DND-41 (cell line): ENCODE results near the gene MTA3.

ENCODE experiments used
- ATAC-seq: fragments of 200-7000 bp; cut with Tn5 transposase; 3 replicates; pipeline ENCODE4 v1.9.1; 2021; ENCODE audit warnings: low read depth; ENCODE audit not compliant: insufficient read depth
- DNase-seq: peaks from one replicate; pipeline ENCODE4 v3.0.0-alpha.2; 2020
- H2AFZ ChIP-seq: 2 replicates; pipeline ENCODE4 v1.6.0; 2012; ENCODE audit warnings: low read depth, low read length
- H3K27ac ChIP-seq: 2 replicates; pipeline ENCODE4 v1.5.1; 2012; ENCODE audit warnings: low read length, inconsistent platforms
- H3K27me3 ChIP-seq: fragments of 200-600 bp; sonication (generic); 2 replicates; pipeline ENCODE4 v1.6.0; 2012; ENCODE audit warnings: low read length, mild to moderate bottlenecking, inconsistent platforms; ENCODE audit not compliant: insufficient read depth, poor library complexity
- H3K36me3 ChIP-seq: 2 replicates; pipeline ENCODE4 v1.5.1; 2012; ENCODE audit warnings: low read length, inconsistent platforms; ENCODE audit not compliant: insufficient read depth
- H3K4me1 ChIP-seq: 2 replicates; pipeline ENCODE4 v1.5.1; 2012; ENCODE audit warnings: mild to moderate bottlenecking, low read length; ENCODE audit not compliant: insufficient read depth
- H3K4me2 ChIP-seq: 2 replicates; pipeline ENCODE4 v1.6.0; 2012; ENCODE audit warnings: mild to moderate bottlenecking, moderate library complexity, low read length, inconsistent platforms; ENCODE audit not compliant: insufficient read depth
- H3K4me3 ChIP-seq, 2 experiments: fragments of 200-600 bp in 1 of 2; shearing (Covaris generic) in 1 of 2; 2 replicates each; pipeline ENCODE4 v1.5.1; 2012 to 2016; ENCODE audit warnings: inconsistent platforms in 2 of 2, low read length in 2 of 2, mild to moderate bottlenecking in 2 of 2, low read depth in 1 of 2, moderate library complexity in 1 of 2
- H3K79me2 ChIP-seq: 2 replicates; pipeline ENCODE4 v1.6.0; 2012; ENCODE audit warnings: low read length, inconsistent platforms; ENCODE audit not compliant: insufficient read depth
- H3K9ac ChIP-seq: 2 replicates; pipeline ENCODE4 v1.6.0; 2012; ENCODE audit warnings: low read depth, mild to moderate bottlenecking, inconsistent platforms, low read length, moderate library complexity
- H3K9me3 ChIP-seq: 2 replicates; pipeline ENCODE4 v1.5.1; 2012; ENCODE audit warnings: low read length, moderate library complexity, mild to moderate bottlenecking, inconsistent platforms; ENCODE audit not compliant: insufficient read depth, severe bottlenecking
- H4K20me1 ChIP-seq: 2 replicates; pipeline ENCODE4 v1.6.0; 2012; ENCODE audit warnings: low read length; ENCODE audit not compliant: insufficient read depth
- EZH2 ChIP-seq: IDR thresholded peaks from 3 replicates; pipeline ENCODE4 v1.6.1; 2012; ENCODE audit warnings: borderline replicate concordance, low read depth, mild to moderate bottlenecking, moderate library complexity, low read length, inconsistent platforms; ENCODE audit not compliant: severe bottlenecking
- TF ChIP-seq, protein P1 (sequence below): IDR thresholded peaks from 2 replicates; pipeline ENCODE4 v1.5.1; 2012; ENCODE audit warnings: borderline replicate concordance, low read length, moderate library complexity, mild to moderate bottlenecking; ENCODE audit not compliant: poor library complexity, severe bottlenecking; ENCODE audit errors: extremely low read depth

MTA3 gene

DNA sequence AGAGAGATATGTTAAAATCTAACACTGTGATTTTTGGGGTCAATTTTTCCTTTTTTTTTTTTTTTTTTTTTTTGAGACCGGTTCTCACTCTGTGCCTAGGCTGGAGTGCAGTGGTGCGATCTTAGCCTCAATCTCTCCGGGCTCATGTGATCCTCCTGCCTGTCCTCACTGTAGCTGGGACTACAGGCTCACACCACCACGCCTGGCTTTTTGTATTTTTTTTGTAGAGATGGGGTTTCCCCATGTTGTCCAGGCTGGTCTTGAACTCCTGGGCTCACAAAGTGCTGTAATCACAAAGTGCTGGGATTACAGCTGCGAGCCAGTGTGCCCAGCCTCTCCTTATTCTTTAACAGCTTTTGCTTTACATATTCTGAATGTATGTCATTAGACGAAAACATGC, 226.8 kb downstream of the MTA3 start:
- Histone ChIP-seq H4K20me1 (no peaks in the 10 kb centered on the region), H3K4me1 (peaks cover 9% of the 10 kb centered on the region), H3K27me3 (no peaks in the 10 kb centered on the region), H3K4me3 (no peak overlapping the region), H2AFZ (no peak overlapping the region), H3K79me2 (no peaks in the 10 kb centered on the region), H3K36me3 (no peaks in the 10 kb centered on the region), H3K27ac (no peak overlapping the region), H3K9me3 (no peaks in the 10 kb centered on the region), H3K9ac (no peak overlapping the region), H3K4me2 (no peak overlapping the region)
- TF ChIP-seq, protein P1, sequence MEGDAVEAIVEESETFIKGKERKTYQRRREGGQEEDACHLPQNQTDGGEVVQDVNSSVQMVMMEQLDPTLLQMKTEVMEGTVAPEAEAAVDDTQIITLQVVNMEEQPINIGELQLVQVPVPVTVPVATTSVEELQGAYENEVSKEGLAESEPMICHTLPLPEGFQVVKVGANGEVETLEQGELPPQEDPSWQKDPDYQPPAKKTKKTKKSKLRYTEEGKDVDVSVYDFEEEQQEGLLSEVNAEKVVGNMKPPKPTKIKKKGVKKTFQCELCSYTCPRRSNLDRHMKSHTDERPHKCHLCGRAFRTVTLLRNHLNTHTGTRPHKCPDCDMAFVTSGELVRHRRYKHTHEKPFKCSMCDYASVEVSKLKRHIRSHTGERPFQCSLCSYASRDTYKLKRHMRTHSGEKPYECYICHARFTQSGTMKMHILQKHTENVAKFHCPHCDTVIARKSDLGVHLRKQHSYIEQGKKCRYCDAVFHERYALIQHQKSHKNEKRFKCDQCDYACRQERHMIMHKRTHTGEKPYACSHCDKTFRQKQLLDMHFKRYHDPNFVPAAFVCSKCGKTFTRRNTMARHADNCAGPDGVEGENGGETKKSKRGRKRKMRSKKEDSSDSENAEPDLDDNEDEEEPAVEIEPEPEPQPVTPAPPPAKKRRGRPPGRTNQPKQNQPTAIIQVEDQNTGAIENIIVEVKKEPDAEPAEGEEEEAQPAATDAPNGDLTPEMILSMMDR: no peak
- TF ChIP-seq EZH2: no peak
- DNase-seq (no peak), ATAC-seq (no peak)

- no peaks in the 10 kb centered on the region for H4K20me1 ChIP-seq
- no peak overlapping the region for H2AFZ ChIP-seq
- H3K9ac ChIP-seq: no peak overlapping the region
- DNase-seq (no peak), ATAC-seq (no peak; the same call in 2 of the 3 replicates)
- no peaks in the 10 kb centered on the region for H3K27me3 ChIP-seq
- no peak for TF ChIP-seq EZH2
- TF ChIP-seq, protein P1: no peak
- H3K4me3 ChIP-seq: no peak overlapping the region
- H3K79me2 ChIP-seq: no peaks in the 10 kb centered on the region
- no peaks in the 10 kb centered on the region for H3K36me3 ChIP-seq
- H3K4me1 ChIP-seq: peaks cover 9% of the 10 kb centered on the region
- H3K9me3 ChIP-seq: no peaks in the 10 kb centered on the region
- no peak overlapping the region for H3K4me2 ChIP-seq
- no peak overlapping the region for H3K27ac ChIP-seq
These were observed 227.4 kb downstream of the MTA3 start for GRCh38 chr2:42795841-42796301.

DNA sequence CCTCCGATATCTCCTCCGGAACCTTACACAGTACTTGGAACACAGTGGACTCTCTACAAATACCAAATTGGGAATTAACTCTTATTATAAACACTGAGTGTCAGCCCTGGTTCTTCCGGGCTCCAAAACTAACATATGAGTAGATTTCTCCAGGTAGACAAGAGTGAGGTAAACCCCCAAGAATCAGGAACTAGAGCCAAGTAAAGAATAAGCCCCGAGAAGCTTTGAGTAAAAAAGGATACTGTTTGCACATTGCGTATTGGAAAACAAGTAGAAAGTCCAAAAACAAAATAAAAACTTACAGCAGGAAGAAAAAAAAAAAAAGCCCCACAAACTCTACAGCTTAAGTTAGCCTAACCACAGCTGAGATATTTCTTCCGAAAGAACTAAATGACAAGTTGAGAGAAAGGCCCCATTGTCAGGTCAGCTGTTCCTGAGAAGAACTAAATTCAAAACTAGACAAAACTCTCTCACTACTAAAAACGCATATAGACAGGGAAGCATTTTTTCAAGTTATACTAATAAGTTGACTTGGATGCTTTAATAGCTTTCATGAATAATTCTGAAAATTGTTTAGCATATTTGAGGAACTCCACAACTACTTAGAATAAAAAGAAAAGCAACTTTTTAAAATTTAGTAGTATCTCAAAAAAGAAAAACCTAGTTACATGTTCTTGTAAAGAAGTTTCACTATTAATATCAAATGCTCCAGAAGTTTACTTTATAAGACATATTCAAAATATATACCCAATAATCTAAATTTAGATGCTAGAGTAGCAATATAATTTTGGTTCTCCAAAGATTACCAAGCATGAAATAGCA, 228.2 kb downstream of the MTA3 start:
- TF ChIP-seq, protein P1: no peak
- TF ChIP-seq EZH2: no peak
- Histone ChIP-seq H3K4me2 (no peak overlapping the region), H3K4me1 (peaks cover 9% of the 10 kb centered on the region), H3K4me3 (no peak overlapping the region), H3K27ac (no peak overlapping the region), H3K36me3 (no peaks in the 10 kb centered on the region), H3K27me3 (no peaks in the 10 kb centered on the region), H3K9me3 (no peaks in the 10 kb centered on the region), H3K9ac (no peak overlapping the region), H2AFZ (no peak overlapping the region), H4K20me1 (no peaks in the 10 kb centered on the region), H3K79me2 (no peaks in the 10 kb centered on the region)
- ATAC-seq (no peak), DNase-seq (no peak)
